Left renal cortex interstitium (tissue), 4 donors: ENCODE measurements around the gene LIN28A. TPM values are rescaled to one million over a fixed set of nuclear protein-coding genes. Genes with fewer than 3 reads are reported as not detected.
A peak's percentile ranks its signal among the peaks of the same experiment; 100 is the strongest.

Source experiments
- DNase-seq, 4 donors: peaks; one replicate each; pipeline ENCODE4 v3.0.0-alpha.2; 2013; ENCODE audit warnings: low read depth in 4 of 4, low spot score in 2 of 4, missing footprints in 1 of 4
- polyA plus RNA-seq, 4 donors: library from polyadenylated mRNA; unstranded; fragments of 120-200 nt; gene quantifications; one replicate each; pipeline ENCODE4 v1.2.1, GENCODE V29; 2013; ENCODE audit not compliant: insufficient read length in 4 of 4

LIN28A gene
- polyA plus RNA-seq, 4 donors: 0.04 to 0.14 (median 0.08) TPM

DNA sequence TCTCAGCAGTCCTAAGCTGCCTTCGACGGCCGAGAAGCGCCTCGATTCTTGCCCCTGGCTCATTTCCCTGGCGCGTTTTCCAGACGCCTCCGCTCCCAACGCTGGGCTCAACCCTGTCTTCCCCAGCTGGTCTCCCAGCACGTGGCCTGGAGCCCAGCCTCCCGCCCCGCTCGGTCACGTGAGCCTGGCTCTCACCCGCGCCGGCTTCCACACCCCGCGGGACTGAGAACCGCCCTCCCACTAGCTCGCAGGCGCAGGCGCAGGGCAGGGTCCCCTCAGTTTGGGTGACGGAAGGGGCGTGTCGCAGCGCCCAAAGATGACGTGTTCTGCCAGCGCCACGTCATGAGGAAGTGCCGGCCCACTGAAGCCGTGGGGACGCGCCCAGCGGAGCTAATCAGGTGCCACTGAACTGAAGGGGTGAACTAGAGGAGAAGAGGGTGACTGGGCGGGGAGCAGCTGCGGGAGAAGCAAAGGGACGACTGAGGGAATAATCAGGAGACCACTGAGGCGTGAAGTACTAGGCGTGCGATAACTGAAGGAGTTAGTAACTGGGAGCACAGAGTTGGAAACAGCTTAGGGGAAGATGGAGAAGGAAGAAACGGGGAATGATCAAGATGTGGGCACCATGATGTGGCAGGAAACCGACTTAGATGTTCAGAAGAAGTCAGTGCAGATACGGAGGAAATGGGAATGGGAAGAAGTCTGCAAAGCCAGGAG is 21.5 kb downstream of the LIN28A start, which contains the start of gene DHDDS:
DHDDS (plus strand) TSS at position 343 of the 717 bp plus-strand sequence. CDS start 625 bp downstream, outside the sequence.
- peak; percentile 92 to 95 (median 93) for DNase-seq

DNA sequence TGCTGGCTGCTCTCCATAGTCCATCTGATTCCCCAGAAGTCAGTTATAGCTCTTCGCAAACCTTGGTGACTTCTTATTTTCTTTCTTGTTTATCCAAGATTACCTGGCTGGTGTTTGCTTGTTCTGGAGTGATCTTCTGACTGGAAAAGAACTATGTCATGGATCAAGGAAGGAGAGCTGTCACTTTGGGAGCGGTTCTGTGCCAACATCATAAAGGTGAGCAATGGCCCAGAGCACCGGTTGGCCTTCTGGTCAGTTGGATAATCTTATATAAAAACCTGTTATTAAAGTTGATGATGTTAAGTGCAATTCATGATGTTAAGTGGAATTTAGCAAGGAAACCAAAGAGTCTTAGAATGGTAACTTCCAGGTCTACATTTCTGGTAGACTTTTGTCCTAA is 22.2 kb downstream of the LIN28A start:
- DNase-seq: no peak

DNA sequence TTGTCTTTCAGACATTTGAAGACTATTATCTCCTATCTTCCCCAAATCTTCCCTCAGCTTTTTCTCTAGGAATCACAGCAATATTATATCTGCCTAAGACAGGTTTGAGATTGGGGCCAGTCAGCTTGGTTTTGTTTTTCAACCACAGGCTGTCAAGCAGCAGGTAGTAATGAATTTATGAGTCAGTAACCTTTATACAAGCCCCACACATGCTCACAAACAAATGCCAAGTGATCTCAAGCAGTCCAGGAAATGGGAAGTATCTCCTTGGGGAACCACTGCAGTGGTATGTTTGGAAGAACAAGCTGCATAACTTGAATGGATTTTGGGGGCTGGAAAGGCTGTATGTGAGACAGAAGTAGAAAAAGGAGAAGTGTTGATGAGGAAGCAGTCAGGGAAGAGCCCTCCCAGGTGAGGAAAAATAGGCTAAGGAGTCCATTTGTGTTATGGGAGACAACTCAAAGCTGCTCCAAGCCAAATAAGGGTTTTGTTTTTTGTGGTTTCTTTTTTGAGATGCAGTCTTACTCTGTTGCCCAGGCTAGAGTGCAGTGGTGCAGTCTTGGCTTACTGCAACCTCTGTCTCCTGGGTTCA is 23.6 kb downstream of the LIN28A start:
- DNase-seq: no peak

DNA sequence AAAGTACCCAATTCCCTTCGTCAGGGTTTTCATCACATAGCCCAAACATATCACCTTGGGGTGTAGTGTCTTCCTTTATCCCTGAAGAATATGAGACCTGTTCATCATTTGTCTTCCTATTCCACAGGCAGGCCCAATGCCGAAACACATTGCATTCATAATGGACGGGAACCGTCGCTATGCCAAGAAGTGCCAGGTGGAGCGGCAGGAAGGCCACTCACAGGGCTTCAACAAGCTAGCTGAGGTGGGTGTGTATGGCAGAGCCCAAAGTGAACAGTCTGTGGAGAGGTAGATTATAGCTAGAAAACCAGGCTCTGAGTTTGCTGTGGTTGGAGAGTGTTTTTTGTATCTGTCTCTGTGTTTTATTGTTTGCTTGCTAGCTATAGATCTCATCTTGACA is 27.4 kb downstream of the LIN28A start:
- no peak for DNase-seq

DNA sequence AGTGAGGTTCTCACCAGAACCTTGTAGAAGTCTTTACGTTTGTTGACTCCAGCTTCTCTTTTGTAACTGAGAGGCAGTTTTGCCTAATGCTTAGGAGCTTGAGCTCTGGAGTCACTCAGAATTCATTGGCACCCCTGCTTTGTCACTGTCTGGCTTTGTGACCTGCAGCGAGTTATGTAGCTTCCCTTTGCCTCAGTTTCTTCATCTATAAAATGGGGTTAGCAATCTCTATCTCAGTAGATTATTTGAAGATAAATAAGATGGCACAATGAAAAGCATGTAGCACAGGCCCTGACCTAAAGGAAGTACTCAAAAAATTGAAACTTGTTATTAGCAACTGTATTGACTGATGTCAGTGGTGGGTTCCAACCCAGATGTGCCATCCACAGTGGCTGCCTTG is 29.6 kb downstream of the LIN28A start:
- DNase-seq: no peak

DNA sequence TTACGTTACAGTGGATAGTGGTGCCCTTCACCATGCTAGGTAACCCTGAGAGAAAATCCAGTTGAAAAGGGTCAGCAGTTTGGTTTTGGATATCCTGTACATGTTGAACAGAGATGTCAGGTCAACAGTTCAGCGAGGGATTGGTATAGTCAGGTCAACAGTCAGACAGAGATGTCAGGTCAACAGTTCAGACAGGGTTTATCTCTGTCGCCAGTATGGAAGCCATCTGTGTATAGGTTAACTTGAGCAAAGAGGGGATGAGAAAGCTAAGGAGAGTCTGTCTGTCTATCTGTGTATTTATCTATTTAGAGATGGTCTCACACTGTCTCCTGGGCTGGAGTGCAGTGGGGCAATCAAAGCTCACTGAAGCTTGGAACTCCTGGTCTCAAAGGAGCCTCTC is 39.3 kb downstream of the LIN28A start:
- DNase-seq: no peak

DNA sequence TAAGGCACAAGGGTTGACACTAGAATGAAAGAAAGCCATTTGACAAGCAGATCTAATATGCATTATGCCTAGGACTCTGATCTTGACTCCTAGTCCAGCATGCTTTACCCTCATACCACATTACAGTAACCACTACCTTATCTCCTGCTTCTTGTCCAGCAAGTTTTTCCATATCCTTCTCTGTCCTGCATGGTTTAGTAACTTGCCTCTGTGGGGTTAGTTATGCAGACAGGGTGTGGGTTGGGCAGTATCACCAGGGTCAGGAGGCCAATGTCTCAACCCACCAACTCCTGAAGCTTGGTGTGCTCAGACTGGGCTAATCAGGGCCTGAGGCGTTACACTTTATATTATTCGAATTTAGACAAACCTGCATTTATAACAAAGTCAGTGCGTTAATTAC is 40.3 kb downstream of the LIN28A start:
- DNase-seq: no peak

DNA sequence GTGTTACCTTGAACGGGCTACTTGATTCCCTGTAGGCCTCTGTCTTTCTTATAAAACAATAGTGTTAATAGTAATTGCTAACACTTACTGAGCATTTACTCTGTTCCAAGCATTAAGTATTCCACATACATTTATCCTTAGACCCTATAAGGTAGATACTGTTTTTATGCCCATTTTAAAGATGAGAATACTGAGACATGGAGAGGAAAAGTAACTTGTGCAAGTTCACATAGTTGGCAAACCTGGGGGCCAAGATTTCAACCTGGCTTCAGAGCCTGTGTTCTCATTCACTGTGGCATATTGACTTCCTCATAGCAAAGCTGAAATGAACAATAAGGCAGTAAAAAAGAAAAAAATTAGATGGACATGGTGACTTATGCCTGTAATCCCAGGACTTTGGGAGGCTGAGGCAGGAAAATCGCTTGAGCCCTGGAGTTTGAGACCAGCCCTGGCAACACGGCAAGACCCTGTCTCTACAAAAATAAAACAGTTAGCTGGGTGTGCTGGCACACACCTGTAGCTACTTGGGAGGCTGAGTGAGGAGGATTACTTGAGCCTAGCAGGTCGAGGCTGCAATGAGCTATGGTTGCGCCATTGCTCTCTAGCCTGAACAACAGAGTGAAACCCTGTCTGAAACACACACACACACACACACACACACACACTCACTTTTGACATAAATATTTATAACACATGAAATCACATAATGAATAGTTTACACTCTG is 42.0 kb downstream of the LIN28A start:
- DNase-seq: no peak

DNA sequence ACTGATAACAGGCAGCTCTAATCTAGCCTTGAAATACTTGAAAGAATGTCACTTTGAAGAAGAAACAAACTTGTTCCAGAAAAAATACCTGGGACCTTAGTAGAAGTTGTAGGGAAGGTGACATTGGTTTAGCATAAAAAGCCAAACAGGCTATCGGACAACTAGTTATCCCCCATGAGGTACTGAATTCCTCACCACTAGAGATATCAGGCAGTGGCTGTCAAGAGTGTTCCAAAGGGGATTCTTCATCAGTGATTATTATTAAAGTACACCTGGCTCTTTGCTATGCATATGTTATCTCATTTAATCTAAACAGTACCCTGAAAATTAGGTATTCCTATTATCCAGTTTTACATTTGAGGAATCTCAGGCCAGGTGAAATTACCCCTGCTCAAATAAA is 48.5 kb downstream of the LIN28A start:
- DNase-seq: no peak

DNA sequence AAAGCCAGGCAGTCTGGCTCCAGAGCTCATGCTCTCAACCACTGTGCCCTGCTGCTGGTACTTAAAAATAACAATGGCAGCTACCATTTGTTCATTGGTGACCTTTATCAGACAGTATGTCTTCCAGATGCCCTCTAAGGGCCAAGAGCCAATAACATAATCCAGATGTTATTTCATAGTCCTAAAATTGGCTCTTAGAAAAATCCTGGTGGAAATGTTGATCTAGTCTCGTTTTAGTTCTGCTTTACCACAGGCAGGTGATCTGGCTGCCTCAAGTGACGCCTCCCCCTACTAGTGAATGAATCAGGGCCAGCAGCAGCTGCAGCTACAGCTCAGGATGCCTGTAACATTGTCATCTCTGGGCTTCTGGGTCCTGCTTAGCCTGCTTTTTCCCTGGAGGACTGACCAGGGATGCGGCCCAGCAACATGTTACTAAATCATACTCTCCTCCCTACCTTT is 49.0 kb downstream of the LIN28A start:
- DNase-seq: no peak

DNA sequence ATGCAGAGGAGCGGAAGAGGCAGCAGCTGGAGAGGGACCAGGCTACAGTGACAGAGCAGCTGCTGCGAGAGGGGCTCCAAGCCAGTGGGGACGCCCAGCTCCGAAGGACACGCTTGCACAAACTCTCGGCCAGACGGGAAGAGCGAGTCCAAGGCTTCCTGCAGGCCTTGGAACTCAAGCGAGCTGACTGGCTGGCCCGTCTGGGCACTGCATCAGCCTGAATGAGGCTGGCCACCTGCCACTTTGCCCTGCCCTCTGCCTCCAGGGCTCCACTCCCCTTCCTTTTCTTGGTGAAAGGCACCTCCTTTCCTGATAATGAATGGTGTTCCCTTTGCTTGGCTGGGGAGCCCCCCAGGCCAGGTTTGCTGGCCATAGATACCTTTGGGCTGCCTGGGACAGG is 58.3 kb downstream of the LIN28A start:
- no peak for DNase-seq

DNA sequence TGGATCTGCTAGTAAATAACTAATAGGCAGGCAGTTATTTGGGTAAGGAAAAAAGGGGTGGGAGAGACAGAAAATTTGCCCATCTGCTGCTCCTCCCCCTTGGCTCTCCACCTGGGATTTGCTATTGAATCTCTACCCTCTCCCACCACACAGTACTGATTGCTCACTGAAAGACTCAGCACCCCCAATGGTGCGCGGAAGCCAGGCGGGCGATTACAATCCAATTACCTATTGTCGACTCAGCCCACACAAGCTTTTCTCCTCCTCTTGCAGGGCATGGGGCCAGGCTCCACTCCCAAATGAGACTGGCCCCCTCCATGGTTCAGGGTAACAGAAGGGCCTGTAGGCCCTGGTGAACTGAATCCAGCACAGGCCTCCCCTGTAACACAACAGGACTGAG is 58.9 kb downstream of the LIN28A start:
- DNase-seq: no peak

DNA sequence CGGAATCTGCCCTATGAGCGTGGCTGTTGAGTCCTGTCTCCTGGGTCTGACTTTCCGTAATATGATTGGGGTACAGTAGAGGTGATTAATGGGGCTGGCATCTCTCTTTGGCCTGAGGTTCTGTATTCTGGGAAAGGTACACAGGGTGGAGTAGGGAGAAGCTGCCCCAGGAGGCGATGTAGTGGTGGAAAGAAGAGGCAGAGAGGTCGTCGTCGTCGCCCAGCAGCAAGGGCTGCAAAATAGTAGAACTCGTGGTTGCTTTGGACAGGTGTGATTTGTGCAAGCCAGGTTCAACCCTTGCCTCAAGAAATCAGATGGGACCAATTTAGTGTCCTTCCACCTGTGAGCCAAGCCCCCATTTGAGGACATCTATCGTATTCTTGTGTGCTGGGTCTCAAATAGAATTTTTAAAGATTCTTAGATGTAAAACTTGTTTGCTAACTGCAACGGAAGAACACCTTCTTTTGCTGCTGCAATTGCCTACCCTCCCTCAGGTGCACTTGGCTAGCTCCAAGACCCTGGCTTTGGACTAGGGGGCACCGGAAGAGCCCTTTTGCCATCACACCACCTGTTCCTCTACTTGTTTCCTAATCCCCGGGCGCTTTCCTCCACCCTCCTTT is 60.4 kb downstream of the LIN28A start:
- DNase-seq: no peak

DNA sequence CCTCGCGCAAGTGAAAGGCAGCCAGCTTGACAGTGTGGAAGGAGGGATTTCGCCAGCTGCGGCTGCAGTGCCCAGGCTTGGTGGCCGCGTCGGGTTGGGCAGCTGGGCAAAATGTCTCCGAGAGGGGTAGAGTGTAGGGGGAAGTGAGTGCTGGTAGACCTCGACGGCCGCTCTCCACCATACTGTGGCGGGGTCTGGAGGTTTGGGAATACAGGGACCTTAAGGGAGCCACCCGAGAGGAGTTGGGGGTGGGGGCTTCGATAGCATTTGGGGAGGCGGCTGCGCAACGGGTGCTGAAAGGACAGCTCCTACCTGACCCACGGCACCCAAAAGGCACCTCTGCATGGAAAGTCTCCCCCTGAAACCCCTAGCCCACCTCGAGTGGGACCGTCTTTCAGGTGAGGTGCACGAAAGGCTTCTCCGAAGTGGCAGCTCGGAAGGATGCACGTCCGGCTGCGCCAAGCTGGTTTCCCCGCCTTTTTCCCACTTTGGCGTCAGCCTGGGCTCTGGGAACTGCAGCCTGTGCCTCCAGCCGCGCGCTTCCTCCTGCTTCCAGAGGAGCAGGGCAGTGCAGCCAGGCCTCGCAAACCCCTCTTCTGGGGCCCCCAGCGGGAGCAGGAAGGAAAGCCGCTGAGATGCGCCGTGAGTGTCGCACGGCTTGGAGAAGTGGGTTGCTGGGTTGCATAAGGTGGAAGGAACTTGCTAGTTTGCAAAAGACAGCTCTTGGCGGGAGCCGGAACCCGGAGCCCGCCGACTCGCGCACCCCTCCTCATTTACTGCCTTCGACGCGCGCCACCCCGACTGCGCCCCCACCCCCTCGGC is 61.1 kb downstream of the LIN28A start:
- peak; percentile 56 to 70 (median 66) for DNase-seq

DNA sequence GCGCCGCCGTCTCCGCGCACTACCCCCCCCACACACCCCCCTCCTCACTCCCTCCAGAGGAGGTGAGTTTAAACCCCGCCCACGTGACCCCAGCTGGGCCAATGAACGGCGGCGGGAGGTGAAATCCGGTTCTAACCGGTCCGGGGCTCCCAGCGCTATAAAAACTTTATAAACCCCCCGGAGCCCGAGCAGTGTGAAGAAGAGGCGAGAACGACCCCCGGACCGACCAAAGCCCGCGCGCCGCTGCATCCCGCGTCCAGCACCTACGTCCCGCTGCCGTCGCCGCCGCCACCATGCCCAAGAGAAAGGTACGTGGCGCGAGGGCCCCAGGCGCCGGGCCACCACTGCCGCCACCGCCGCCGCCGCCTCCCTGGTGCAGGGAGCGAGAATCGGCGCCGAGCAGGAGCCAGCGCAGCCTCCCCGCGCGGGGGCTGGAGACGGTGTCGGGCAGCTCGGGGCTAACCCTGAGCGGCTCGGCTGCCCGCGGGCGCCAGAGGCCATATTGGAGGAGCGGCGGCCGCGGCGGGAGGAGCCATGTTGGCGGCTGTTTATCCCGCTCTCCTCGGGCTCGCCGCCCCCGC is 61.8 kb downstream of the LIN28A start, which contains the start of gene HMGN2:
HMGN2 (plus strand) TSS at position 121 of the 581 bp plus-strand sequence; CDS start at position 294, 173 bp downstream.
- peak; percentile 79 to 91 (median 84) for DNase-seq

DNA sequence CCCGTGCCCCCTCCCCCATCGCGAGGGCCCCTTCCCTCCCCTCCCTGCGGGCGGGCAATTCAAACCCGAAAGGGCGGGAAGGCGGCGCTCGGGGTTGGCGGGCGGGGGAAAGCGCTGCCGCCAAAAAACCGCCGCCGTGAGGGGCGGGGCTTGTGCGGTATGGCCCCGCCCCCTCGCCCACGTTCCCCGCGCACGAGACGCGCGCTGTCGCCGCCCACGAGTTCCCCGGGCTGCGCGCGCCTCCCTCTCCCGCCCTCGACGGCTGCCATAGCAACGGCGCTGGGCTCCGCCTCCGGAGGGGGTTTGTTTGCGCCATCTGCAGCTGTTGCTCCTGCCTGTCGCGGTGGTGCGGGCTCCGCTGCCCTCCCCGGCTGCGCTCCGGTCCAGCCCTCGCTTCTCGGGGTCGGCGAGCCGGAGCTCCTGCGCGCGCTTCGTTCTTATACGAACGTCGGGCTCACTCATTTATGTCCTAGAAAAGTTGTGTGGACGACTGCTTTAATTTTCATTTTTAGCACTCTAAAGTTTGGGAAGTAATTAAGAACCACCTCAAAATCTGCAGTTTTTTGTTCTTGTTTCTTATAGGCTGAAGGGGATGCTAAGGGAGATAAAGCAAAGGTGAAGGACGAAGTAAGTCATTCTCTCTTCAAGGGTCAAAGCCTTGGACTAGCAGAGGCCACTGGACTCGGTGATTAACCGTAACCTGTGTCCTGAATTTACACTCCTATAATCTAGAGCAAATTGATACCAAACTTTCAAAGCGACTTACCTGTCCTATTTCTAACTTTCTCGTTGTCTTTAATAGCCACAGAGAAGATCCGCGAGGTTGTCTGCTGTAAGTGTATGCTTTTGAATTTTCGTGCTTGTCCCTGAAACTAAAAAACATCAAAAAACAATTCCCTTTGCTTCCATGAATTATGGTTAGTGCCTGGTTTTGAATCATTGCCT is 62.6 kb downstream of the LIN28A start:
- DNase-seq: peak; percentile 65 to 88 (median 83)

DNA sequence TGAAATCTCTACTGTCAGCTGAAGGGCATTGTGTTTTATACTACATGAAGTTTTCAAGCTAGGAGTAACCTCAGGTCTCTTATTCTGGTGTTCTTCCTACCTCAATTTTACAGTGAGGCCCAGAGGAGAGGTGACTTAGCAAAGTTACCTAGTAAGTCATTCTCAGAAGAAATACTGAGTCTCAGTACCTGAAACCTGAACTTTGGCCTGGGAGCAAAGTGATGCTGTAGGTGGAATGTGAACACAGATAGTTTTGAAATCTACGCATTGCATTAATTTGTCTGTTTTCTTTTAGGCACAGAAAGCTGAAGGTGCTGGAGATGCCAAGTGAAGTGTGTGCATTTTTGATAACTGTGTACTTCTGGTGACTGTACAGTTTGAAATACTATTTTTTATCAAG is 64.2 kb downstream of the LIN28A start:
- DNase-seq: no peak

DNA sequence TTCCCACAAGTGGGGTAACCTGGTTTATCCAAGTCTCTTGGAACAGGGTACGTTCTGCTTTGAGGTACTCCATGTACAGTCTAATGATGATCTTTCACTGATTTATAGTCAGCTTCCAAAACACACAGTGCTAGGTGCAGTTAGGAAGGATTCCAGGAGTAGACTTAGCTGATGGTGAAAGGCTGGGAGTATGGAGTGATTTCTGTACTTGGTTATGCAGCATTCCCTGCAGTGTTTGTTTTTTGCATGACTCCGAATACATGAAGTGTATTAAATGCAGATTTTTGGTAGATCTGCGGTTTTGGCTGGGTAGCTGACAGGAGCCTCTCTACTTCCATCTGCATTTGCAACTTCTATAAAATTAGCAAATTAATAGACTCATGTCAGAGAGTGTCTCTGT is 65.4 kb downstream of the LIN28A start:
- DNase-seq: no peak

DNA sequence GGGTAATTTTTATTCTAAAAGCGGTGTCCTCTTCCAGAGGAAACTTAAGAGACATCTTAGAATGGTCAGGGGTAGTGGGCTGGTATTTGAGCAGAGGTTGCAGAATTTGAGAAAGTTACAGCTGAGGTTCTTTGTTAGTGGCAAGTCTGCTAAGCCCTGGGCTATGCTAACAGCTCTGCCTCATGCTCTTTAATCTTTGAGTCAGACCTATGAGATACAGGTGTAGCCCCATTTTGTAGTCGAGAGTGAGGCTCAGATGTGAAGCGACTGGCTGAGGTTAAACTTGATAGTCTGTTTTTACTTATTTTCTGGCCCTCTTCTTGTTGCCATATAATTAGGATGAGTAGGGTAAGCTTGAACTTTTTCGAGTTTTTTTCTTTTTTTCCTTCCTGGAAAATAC is 66.3 kb downstream of the LIN28A start:
- no peak for DNase-seq
